Lung (tissue), 12 donors: ENCODE results near the gene BCAS2. TPM values are rescaled to one million over a fixed set of nuclear protein-coding genes. Genes with fewer than 3 reads are reported as not detected.

Source experiments
- ATAC-seq: fragments of 200-7000 bp; cut with Tn5 transposase; one replicate; pipeline ENCODE4 v1.9.1; 2020; ENCODE audit warnings: moderate number of reproducible peaks; ENCODE audit not compliant: insufficient read depth, low FRiP score
- DNase-seq, 3 donors: peaks; one replicate each; pipeline ENCODE4 v3.0.0-alpha.2; 2013 to 2017
- H3K27ac ChIP-seq, 2 donors: one replicate each; pipeline ENCODE4 v1.5.1; 2013; ENCODE audit warnings: mild to moderate bottlenecking in 2 of 2, moderate library complexity in 2 of 2, control low read depth in 1 of 2, inconsistent platforms in 1 of 2, low read depth in 1 of 2, low read length in 1 of 2
- H3K27me3 ChIP-seq, 3 donors: one replicate each; pipeline ENCODE4 v1.5.1; 2013; ENCODE audit warnings: low read length in 2 of 3; ENCODE audit not compliant: control insufficient read depth in 3 of 3, insufficient read depth in 3 of 3
- H3K36me3 ChIP-seq, 4 donors: one replicate each; pipeline ENCODE4 v1.5.1; 2013; ENCODE audit warnings: low read length in 4 of 4, mild to moderate bottlenecking in 1 of 4, moderate library complexity in 1 of 4; ENCODE audit not compliant: control insufficient read depth in 4 of 4, insufficient read depth in 4 of 4
- H3K4me1 ChIP-seq, 5 donors: one replicate each; pipeline ENCODE4 v1.5.1; 2013; ENCODE audit warnings: low read length in 5 of 5, mild to moderate bottlenecking in 2 of 5, moderate library complexity in 1 of 5; ENCODE audit not compliant: control insufficient read depth in 5 of 5, insufficient read depth in 5 of 5
- H3K4me3 ChIP-seq: one replicate; pipeline ENCODE4 v1.5.1; 2013; ENCODE audit warnings: mild to moderate bottlenecking, control low read depth, moderate library complexity
- H3K9ac ChIP-seq, 2 donors: one replicate each; pipeline ENCODE4 v1.5.1; 2013; ENCODE audit warnings: low read length in 2 of 2, control low read depth in 1 of 2; ENCODE audit not compliant: insufficient read depth in 1 of 2
- H3K9me3 ChIP-seq, 4 donors: one replicate each; pipeline ENCODE4 v1.5.1; 2013; ENCODE audit warnings: low read length in 3 of 4, mild to moderate bottlenecking in 1 of 4, moderate library complexity in 1 of 4; ENCODE audit not compliant: control insufficient read depth in 4 of 4, insufficient read depth in 3 of 4
- CTCF ChIP-seq: IDR thresholded peaks from 2 replicates; pipeline ENCODE4 v1.5.1; 2012; ENCODE audit warnings: mild to moderate bottlenecking; ENCODE audit errors: control extremely low read depth, extremely low read depth
- WGBS, 2 donors: extraction: QIAGEN DNeasy Blood & Tissue Kit; methylation state at CpG; one replicate each; pipeline ENCODE4 v1.1.7; 2013; 5-methylcytosine and 5-hydroxymethylcytosine counted together
- polyA plus RNA-seq, 2 donors: library from polyadenylated mRNA; stranded (reverse); fragments of 200-250 nt; gene quantifications; one replicate each; pipeline ENCODE4 v1.2.1, GENCODE V29; 2013
- total RNA-seq, 2 donors: library from RNA; depleted of rRNA in 1 of 2; stranded (reverse); fragments of >200 nt in 1 of 2; gene quantifications; one replicate each; pipeline ENCODE4 v1.2.1, GENCODE V29; 2014 to 2021
- donor health status: control.
- donor health status: control.
- donor health status: Bipolar disorder and iron deficiency.
- donor health status: healthy.
- donor health status: DM: yes; HTN: yes; CAD: no.

The BCAS2 gene
- total and polyA plus RNA-seq, 4 donors, result 22.4 to 31.3 (median 29.8) TPM

GRCh38 chr1:114536043-114536442 lies 45.4 kb downstream of the BCAS2 start:
- Histone ChIP-seq H3K9ac (no peak overlapping the region), H3K4me1 (no peaks in the 10 kb centered on the region), H3K9me3 (no peaks in the 10 kb centered on the region), H3K27me3 (no peaks in the 10 kb centered on the region), H3K4me3 (no peak overlapping the region), H3K27ac (no peak overlapping the region), H3K36me3 (no peaks in the 10 kb centered on the region)
- WGBS, 2 donors, result 93% methylated on average over 7 of the region's 7 CpGs
- no peak for TF ChIP-seq CTCF
- ATAC-seq (no peak), DNase-seq (no peak)

- ATAC-seq, result no peak
- Histone ChIP-seq H3K4me1 (no peaks in the 10 kb centered on the region), H3K27ac (no peak overlapping the region), H3K9ac (no peak overlapping the region), H3K4me3 (no peak overlapping the region), H3K36me3 (no peaks in the 10 kb centered on the region), H3K27me3 (no peaks in the 10 kb centered on the region), H3K9me3 (no peaks in the 10 kb centered on the region)
- no peak for DNase-seq
- TF ChIP-seq CTCF, result no peak
- 72 to 76% methylated on average over 1 of the region's 1 CpG for whole genome bisulfite sequencing, 2 donors
These were observed 46.0 kb downstream of the BCAS2 start for GRCh38 chr1:114535401-114535800.

GRCh38 chr1:114531094-114531493 lies 50.3 kb downstream of the BCAS2 start:
- Histone ChIP-seq H3K36me3 (no peaks in the 10 kb centered on the region), H3K9ac (no peak overlapping the region), H3K4me3 (no peak overlapping the region), H3K9me3 (no peaks in the 10 kb centered on the region), H3K4me1 (no peaks in the 10 kb centered on the region), H3K27me3 (no peaks in the 10 kb centered on the region), H3K27ac (no peak overlapping the region)
- TF ChIP-seq CTCF, result no peak
- no peak for DNase-seq
- no peak for ATAC-seq
- 51 to 97% methylated on average over 1 of the region's 1 CpG for WGBS, 2 donors

GRCh38 chr1:114530224-114530623 lies 51.2 kb downstream of the BCAS2 start:
- Histone ChIP-seq H3K9ac (no peak overlapping the region), H3K9me3 (no peaks in the 10 kb centered on the region), H3K27ac (no peak overlapping the region), H3K27me3 (no peaks in the 10 kb centered on the region), H3K4me3 (no peak overlapping the region), H3K36me3 (no peaks in the 10 kb centered on the region), H3K4me1 (no peaks in the 10 kb centered on the region)
- WGBS, 2 donors, result 93 to 98% methylated on average over 2 of the region's 2 CpGs
- TF ChIP-seq CTCF, result no peak
- DNase-seq (no peak), ATAC-seq (no peak)
